ENCODE measurements around the gene DGCR2. TPM values are rescaled to one million over a fixed set of nuclear protein-coding genes. Genes with fewer than 3 reads are reported as not detected.

The DGCR2 gene
- total and polyA plus RNA-seq, 3 donors from 2014 or later: 64.6 to 106 (median 89.5) TPM

DNA sequence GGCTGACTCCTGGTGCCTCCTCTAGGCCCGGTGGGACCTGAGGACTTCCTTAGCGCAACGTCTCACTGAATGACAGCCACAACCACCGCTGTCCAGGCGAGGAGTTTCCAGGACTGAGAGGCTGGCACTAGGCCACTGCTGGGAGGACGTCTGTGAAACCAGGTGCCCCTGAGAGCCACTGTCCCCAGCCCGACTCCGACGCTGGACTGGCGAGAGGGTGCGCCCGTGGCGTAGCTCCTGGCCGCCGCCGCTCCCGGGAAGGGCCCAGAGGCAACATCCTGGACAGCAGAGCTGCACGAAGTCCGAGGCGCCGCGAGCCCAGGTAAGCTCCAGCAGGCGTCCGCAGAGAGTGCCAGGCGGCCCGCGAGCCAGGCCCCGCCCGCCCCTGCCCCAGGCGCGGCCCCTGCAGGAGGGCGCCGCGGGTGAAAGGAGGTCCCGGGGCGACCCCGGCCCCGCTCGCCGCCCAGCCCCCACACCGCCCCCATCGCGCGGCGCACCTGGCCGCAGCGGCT lies 525 bp downstream of the DGCR2 start:
- DNase-seq: peak; percentile 64
- Histone ChIP-seq H3K4me1 (peaks cover 24% of the 10 kb centered on the region), H3K27me3 (no peaks in the 10 kb centered on the region), H3K27ac (peak overlapping the region; percentile 93 to 95), H3K36me3 (ENCODE audit: low read depth, missing control alignments) (no peaks in the 10 kb centered on the region), H3K9me3 (no peaks in the 10 kb centered on the region), H3K4me3 (peak overlapping the region; percentile 96 to 98)
- intact Hi-C loops (cut with DNase I; ENCODE audit: low total_unique reads): no loop called here
- TF ChIP-seq POLR2A (IDR thresholded peaks at IDR 0.05) (no peak), CTCF (IDR thresholded peaks at IDR 0.05) (no peak)
- WGBS, 2 donors: 1% methylated on average over 18 of the region's 47 CpGs; no CpG with 5 or more reads in 1 of the 2 donors

DNA sequence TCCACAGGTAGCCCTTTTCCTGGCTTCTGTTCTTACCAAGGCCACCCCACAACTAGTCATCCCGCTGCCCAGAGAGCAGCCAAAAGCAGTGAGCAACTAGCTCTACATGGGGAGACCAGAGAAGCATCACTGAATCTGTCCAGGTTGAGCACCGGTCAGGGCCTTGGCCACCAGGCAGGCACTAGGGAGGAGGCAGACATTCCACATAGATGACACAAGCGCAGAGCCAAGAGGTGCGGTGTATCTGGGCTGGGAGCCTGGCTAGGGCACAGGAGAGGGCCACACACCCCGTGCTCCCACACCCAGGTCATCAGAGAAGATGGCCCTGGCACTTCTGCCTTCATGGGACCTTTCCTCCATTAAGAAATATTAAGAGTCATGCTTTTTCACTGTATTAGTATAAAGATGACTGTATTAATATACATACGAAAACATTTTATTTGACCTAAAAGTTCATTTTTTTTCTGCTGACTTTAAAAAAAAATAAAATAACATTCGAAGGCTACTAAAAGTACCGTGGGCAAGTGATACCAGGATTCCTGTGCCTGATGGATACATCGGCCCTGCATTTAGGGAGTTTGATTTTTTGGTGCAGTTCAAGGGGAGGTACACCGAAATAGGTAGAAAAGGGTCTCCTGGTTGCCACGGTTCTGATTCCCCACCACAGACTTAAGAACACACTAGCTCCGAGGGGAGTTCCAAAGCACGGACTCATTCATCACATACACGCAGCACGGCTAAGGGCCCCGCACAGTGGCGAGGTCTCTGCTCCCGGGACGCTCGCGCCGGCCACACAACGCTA lies 1.2 kb downstream of the DGCR2 start:
- TF ChIP-seq CTCF (IDR thresholded peaks at IDR 0.05) (no peak), POLR2A (IDR thresholded peaks at IDR 0.05) (no peak)
- H3K27me3 ChIP-seq: no peaks in the 10 kb centered on the region
- peaks cover 24% of the 10 kb centered on the region for H3K4me1 ChIP-seq
- peak overlapping the region; percentile 93 to 95 for H3K27ac ChIP-seq
- 11 to 15% methylated on average over 13 to 16 of the region's 23 CpGs for WGBS, 2 donors
- peak overlapping the region; percentile 96 to 98 for H3K4me3 ChIP-seq
- H3K36me3 ChIP-seq (ENCODE audit: low read depth, missing control alignments): no peaks in the 10 kb centered on the region
- H3K9me3 ChIP-seq: no peaks in the 10 kb centered on the region
- intact Hi-C loops (cut with DNase I; ENCODE audit: low total_unique reads): no loop called here
- DNase-seq: peak; percentile 40

DNA sequence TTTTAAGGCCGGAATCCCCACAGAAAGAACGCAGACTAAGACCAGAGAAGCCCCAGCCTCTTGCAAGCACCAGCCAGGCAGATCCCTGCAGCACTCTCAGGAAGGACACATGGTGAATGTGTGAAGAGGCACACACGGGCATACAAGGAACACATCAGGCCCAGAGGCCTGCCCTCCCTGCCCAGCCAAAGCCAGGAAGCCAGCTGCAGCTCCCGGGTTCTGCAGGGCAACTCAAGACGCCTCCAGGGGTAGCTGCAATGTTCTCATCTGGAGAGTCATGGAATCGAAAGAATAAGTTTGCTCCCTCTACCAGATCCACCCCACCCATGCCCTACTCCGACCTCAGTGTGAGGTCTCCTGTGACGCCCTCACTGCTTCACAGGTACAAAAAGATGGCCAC lies 2.3 kb downstream of the DGCR2 start:
- H3K4me3 ChIP-seq: no peak overlapping the region
- no peak overlapping the region for H3K27ac ChIP-seq
- WGBS, 2 donors: 86 to 87% methylated on average over 8 of the region's 8 CpGs
- H3K4me1 ChIP-seq: peaks cover 27% of the 10 kb centered on the region
- no peak for TF ChIP-seq CTCF (IDR thresholded peaks at IDR 0.05)
- no peak for TF ChIP-seq POLR2A (IDR thresholded peaks at IDR 0.05)
- intact Hi-C loops (cut with DNase I; ENCODE audit: low total_unique reads): no loop called here
- H3K9me3 ChIP-seq: no peaks in the 10 kb centered on the region
- H3K27me3 ChIP-seq: no peaks in the 10 kb centered on the region
- no peaks in the 10 kb centered on the region for H3K36me3 ChIP-seq (ENCODE audit: low read depth, missing control alignments)
- DNase-seq: no peak

- H3K4me1 ChIP-seq: peaks cover 34% of the 10 kb centered on the region
- no peaks in the 10 kb centered on the region for H3K27me3 ChIP-seq
- H3K36me3 ChIP-seq (ENCODE audit: low read depth, missing control alignments): no peaks in the 10 kb centered on the region
- no peak overlapping the region for H3K27ac ChIP-seq
- no peak for DNase-seq
- 92 to 98% methylated on average over 4 of the region's 4 CpGs for WGBS, 2 donors
- no peak overlapping the region for H3K4me3 ChIP-seq
- intact Hi-C loops (cut with DNase I; ENCODE audit: low total_unique reads): no loop called here
- no peak for TF ChIP-seq POLR2A (IDR thresholded peaks at IDR 0.05)
- no peak for TF ChIP-seq CTCF (IDR thresholded peaks at IDR 0.05)
- H3K9me3 ChIP-seq: no peaks in the 10 kb centered on the region
These were observed 3.8 kb downstream of the DGCR2 start for GRCh38 chr22:19118329-19118880.
